Activated CD4-positive, CD25-positive, alpha-beta regulatory T cell (primary cell): Measurements from ENCODE around the gene MACROD1.

Experiments
- DNase-seq, 4 experiments: peaks; one replicate each; lab custom pipeline; 2025; lab: John Stamatoyannopoulos, UW

The MACROD1 gene

DNA sequence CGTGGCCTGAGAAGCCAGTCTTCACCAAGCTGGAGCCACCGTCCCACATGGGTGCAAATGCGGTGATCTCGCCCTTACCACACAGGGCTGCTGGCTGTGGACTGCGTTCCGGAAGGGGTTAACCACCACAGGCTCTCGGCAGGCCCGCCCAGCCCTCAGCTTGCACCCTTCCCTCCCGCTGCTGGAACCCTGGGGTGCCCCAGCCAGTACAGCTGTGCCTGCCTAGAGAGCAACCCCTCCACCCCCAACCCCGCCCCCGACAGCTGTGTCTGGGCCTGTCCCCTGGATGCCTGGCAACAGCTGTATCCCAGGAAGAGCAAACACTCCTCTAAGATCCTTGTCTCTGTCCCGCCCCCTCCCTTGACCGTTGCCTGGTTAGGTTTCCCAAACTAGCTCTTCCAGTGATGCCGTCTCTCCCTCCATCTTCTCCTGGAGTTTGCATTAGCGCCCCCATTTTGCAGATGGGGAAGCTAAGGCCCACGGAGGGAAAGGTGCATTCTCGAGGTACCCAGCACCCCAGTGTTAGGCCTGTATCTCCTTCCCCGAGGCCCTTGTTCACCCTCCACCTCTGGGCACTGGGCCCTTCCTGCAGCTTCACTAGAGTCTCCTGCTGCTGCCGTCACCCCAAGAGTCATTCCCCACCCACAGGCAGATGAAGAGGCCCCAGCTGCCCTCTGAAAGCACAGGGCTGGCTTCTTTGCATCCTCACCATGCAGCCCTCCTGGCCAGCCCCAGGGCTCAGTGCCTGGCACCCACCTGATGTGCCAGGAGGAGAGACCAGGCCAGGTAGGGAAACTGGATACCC lies 204.1 kb downstream of the MACROD1 start:
- DNase-seq = no peak

DNA sequence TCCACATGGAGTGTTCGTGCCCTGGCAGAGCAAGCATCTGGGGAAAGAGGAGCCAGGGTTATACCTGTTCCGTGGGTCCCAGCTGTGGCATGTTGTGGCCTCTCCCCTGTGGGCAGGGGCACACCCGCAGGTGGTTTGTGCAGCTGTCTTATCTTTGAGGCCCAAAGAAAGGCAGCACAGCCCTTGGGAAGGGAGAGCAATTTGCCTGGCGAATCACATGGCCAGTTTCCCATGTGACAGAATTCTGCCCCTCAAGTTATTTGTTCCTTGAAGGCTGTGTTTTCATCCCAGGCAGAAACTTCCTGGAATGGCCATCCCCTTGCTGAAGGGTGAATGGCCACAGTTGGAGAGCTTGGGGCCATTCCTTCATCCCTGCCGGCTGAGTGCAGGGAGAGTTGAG lies 207.9 kb downstream of the MACROD1 start:
- no peak for DNase-seq

DNA sequence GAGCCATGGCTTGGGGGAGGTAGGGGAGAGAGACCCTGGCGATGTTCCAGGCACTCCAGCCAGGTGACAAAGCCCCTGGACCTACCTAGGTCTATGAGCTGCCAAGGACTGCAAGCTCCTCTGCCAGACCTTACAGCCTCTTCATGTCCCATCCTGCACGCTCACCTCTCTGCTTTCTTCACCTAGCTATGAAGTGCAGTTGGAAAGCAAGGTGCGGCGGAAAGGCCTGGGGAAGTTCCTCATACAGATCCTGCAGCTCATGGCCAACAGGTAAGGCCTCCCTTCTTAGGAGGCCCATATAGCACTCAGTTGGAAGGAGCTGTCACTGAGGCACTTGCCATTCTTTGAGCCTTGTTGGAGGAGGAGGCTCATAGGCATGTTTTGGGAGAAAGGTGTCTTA lies 213.3 kb downstream of the MACROD1 start:
- no peak for DNase-seq

DNA sequence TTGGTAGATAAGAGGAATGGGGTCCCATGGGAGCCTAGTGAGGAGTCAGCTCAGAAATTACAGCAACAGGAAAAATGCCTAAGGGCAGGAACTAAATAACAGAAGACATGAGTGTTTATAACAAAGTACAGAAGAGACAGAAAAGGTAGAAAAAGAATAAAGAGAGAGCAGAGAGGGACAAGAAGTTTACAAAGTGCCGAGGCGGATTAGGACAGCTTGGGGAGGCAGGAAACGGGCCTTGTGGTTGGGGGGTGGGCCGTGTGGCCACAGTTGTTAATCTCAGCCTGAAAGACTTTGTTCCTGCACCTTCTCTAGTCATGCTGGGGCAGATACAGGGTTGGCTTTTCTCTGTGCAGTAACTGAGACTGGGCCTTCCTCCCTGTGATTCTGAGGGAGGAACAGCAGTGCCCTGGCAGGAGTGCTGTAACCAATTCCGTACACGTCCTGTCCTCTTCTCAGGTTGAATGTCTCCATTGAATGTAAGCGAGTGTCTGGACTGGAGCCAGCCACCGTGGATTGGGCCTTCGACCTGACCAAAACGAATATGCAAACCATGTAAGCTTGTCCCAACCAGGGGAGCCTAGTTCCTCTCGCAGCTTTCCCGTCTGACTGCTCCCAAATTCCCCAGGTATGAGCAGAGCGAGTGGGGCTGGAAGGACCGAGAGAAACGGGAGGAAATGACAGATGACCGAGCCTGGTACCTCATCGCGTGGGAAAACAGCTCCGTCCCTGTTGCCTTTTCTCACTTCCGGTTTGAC lies 214.0 kb downstream of the MACROD1 start:
- no peak for DNase-seq
